22Rv1 (cell line): ENCODE data around the gene SLC35G6.

Source experiments
- CTCF ChIP-seq: fragments of 450-650 bp; IDR thresholded peaks from 2 replicates; pipeline ENCODE4 v1.5.1; 2017; ENCODE audit warnings: mild to moderate bottlenecking
- ZFX ChIP-seq: fragments of 450-650 bp; IDR thresholded peaks from 2 replicates; pipeline ENCODE4 v1.6.1; 2017; ENCODE audit warnings: antibody characterized with exemption, borderline replicate concordance

GRCh38 chr17:7515911-7516610, 34.8 kb downstream of the SLC35G6 start:
- TF ChIP-seq CTCF (no peak), ZFX (no peak)
